PC-9 (cell line): ENCODE measurements around the gene IQCH. TPM values are rescaled to one million over a fixed set of nuclear protein-coding genes. Genes with fewer than 3 reads are reported as not detected.

ENCODE experiments used
- BruUV-seq: library from RNA; stranded (reverse); fragments of 400-500 nt; replicated peaks from 2 replicates; lab custom pipeline; 2021; lab: Mats Ljungman, UMichigan
- CTCF ChIA-PET: fragments of 300-600 bp; sonication (Branson Sonifier 250); formaldehyde crosslinking; loops from one replicate; lab custom pipeline; 2022; ENCODE audit warnings: antibody characterized with exemption; lab: Charles Lee
- POLR2A ChIA-PET: fragments of 300-600 bp; sonication (Branson Sonifier 250); formaldehyde crosslinking; loops from one replicate; lab custom pipeline; 2022; ENCODE audit warnings: antibody characterized with exemption; ENCODE audit not compliant: unreplicated experiment; lab: Charles Lee
- DNase-seq, 2 experiments: peaks; one replicate each; pipeline versions ENCODE4 v3.0.0 to v3.0.0-alpha.2; 2015 to 2022; ENCODE audit warnings: mixed read lengths in 1 of 2
- H2AFZ ChIP-seq: fragments of 200-600 bp; sonication (generic); 2 replicates; pipeline ENCODE4 v1.8.1; 2017; ENCODE audit warnings: antibody characterized with exemption
- H3F3A ChIP-seq: fragments of 200-600 bp; sonication (generic); 2 replicates; pipeline ENCODE4 v1.8.1; 2017; ENCODE audit warnings: antibody characterized with exemption, mild to moderate bottlenecking, low read depth; ENCODE audit not compliant: insufficient read depth
- H3K27ac ChIP-seq: fragments of 200-600 bp; sonication (generic); 2 replicates; pipeline ENCODE4 v1.6.1; 2016; ENCODE audit warnings: mixed run types
- H3K27me3 ChIP-seq: fragments of 200-600 bp; sonication (generic); 2 replicates; pipeline ENCODE4 v1.6.1; 2016; ENCODE audit warnings: low read depth, mixed run types; ENCODE audit not compliant: insufficient read depth
- H3K36me3 ChIP-seq: fragments of 200-600 bp; sonication (generic); 2 replicates; pipeline ENCODE4 v1.6.1; 2016; ENCODE audit warnings: low read depth, mixed run types
- H3K4me1 ChIP-seq: fragments of 200-600 bp; sonication (generic); replicated peaks from 2 replicates; pipeline ENCODE4 v1.6.1; 2016; ENCODE audit warnings: mixed run types; ENCODE audit not compliant: insufficient read depth
- H3K4me2 ChIP-seq: fragments of 200-600 bp; sonication (generic); 2 replicates; pipeline ENCODE4 v1.6.1; 2017; ENCODE audit warnings: mixed run types
- H3K4me3 ChIP-seq: fragments of 200-600 bp; sonication (generic); 2 replicates; pipeline ENCODE4 v1.6.1; 2016; ENCODE audit warnings: mixed run types
- H3K79me2 ChIP-seq: fragments of 200-600 bp; sonication (generic); 2 replicates; pipeline ENCODE4 v1.6.1; 2017; ENCODE audit warnings: low read depth, mixed run types
- H3K9me2 ChIP-seq: fragments of 200-600 bp; sonication (generic); 2 replicates; pipeline ENCODE4 v1.8.1; 2017; ENCODE audit warnings: mild to moderate bottlenecking; ENCODE audit not compliant: insufficient read depth
- H3K9me3 ChIP-seq: fragments of 200-600 bp; sonication (generic); 2 replicates; pipeline ENCODE4 v1.8.1; 2016; ENCODE audit warnings: low read depth; ENCODE audit not compliant: insufficient read depth
- H4K20me1 ChIP-seq: fragments of 200-600 bp; sonication (generic); 2 replicates; pipeline ENCODE4 v1.8.1; 2017; ENCODE audit not compliant: insufficient read depth
- CTCF ChIP-seq: fragments of 200-600 bp; sonication (generic); conservative IDR thresholded peaks from 2 replicates; pipeline ENCODE4 v1.6.1; 2017; ENCODE audit warnings: mixed run types, antibody characterized with exemption, mild to moderate bottlenecking, moderate library complexity
- EZH2 ChIP-seq: fragments of 200-600 bp; sonication (generic); IDR thresholded peaks from 2 replicates; pipeline ENCODE4 v1.8.0; 2017; ENCODE audit warnings: antibody characterized with exemption, low read depth
- intact Hi-C: fragments of 100-400 bp; cut with micrococcal nuclease; formaldehyde crosslinking; loops from one replicate; pipeline ENCODE4 v1.10.0; 2022; ENCODE audit not compliant: unreplicated experiment
- total RNA-seq: library from RNA; stranded (reverse); gene quantifications from 2 replicates; pipeline ENCODE4 v1.2.3, GENCODE V29; 2021

IQCH gene
- total RNA-seq, 1 experiment from 2014 or later, result 7.5 TPM

- ChIA-PET CTCF (no interaction called here), POLR2A (no interaction called here)
- intact Hi-C loops, result no loop called here
Observed at GRCh38 chr15:67504056-67504455, 249.5 kb downstream of the IQCH start.

GRCh38 chr15:67504796-67505195 lies 250.2 kb downstream of the IQCH start:
- H4K20me1 ChIP-seq, result no peaks in the 10 kb centered on the region
- no peaks in the 10 kb centered on the region for H3K27me3 ChIP-seq
- H3K27ac ChIP-seq, result no peak overlapping the region
- H3K4me1 ChIP-seq, result no peaks in the 10 kb centered on the region
- no peaks in the 10 kb centered on the region for H3K79me2 ChIP-seq
- H3K9me3 ChIP-seq, result no peaks in the 10 kb centered on the region
- H2AFZ ChIP-seq, result no peak overlapping the region
- H3K36me3 ChIP-seq, result no peaks in the 10 kb centered on the region
- H3F3A ChIP-seq, result no peaks in the 10 kb centered on the region
- no TSS peak for BruUV-seq
- CTCF ChIA-PET, result no interaction called here
- H3K4me3 ChIP-seq, result no peak overlapping the region
- TF ChIP-seq EZH2 (no peak), CTCF (no peak)
- H3K4me2 ChIP-seq, result no peak overlapping the region
- intact Hi-C loops, result no loop called here
- DNase-seq, result no peak
- POLR2A ChIA-PET, result interaction anchor here (0.6 kb wide), 1 partner anchor 37 kb away, joined by 12 read pairs; no protein-coding TSS in a partner anchor
- no peaks in the 10 kb centered on the region for H3K9me2 ChIP-seq

More at GRCh38 chr15:67504056-67504455, 249.5 kb downstream of the IQCH start:
- no peak overlapping the region for H3K27ac ChIP-seq
- H3K9me2 ChIP-seq, result no peaks in the 10 kb centered on the region
- BruUV-seq, result no TSS peak
- H3K9me3 ChIP-seq, result no peaks in the 10 kb centered on the region
- H3K4me2 ChIP-seq, result no peak overlapping the region
- no peak overlapping the region for H2AFZ ChIP-seq
- H3K4me3 ChIP-seq, result no peak overlapping the region
- no peaks in the 10 kb centered on the region for H3K36me3 ChIP-seq
- no peaks in the 10 kb centered on the region for H3K79me2 ChIP-seq
- no peaks in the 10 kb centered on the region for H3K27me3 ChIP-seq
- no peaks in the 10 kb centered on the region for H3F3A ChIP-seq
- no peaks in the 10 kb centered on the region for H3K4me1 ChIP-seq
- no peaks in the 10 kb centered on the region for H4K20me1 ChIP-seq
- TF ChIP-seq CTCF (no peak), EZH2 (no peak)
- no peak for DNase-seq

- Histone ChIP-seq H3K27ac (no peak overlapping the region), H3K4me1 (no peaks in the 10 kb centered on the region)
Observed at GRCh38 chr15:67505675-67506572, 251.3 kb downstream of the IQCH start.

More at GRCh38 chr15:67505675-67506572, 251.3 kb downstream of the IQCH start:
- intact Hi-C loops, result no loop called here
- Histone ChIP-seq H3K9me3 (no peaks in the 10 kb centered on the region), H3K27me3 (no peaks in the 10 kb centered on the region), H3F3A (no peaks in the 10 kb centered on the region), H3K79me2 (no peaks in the 10 kb centered on the region), H3K9me2 (no peaks in the 10 kb centered on the region; the same call in 1 of the 2 replicates), H3K4me2 (no peak overlapping the region), H2AFZ (no peak overlapping the region), H4K20me1 (no peaks in the 10 kb centered on the region), H3K4me3 (no peak overlapping the region), H3K36me3 (no peaks in the 10 kb centered on the region)
- no peak for DNase-seq
- ChIA-PET POLR2A (no interaction called here), CTCF (no interaction called here)
- no TSS peak for BruUV-seq
- TF ChIP-seq EZH2 (no peak), CTCF (no peak)
